WI38 (cell line): ENCODE data around the gene STARD13.

ENCODE experiments used
- H3K4me3 ChIP-seq: 2 replicates; pipeline ENCODE4 v1.5.1; 2011; ENCODE audit warnings: low read depth, mild to moderate bottlenecking, control low read depth, low read length
- TF ChIP-seq, protein P1 (sequence below): IDR thresholded peaks from 2 replicates; pipeline ENCODE4 v1.5.1; 2012; ENCODE audit warnings: low read depth, mild to moderate bottlenecking, control low read depth, low read length

The STARD13 gene, protein sequence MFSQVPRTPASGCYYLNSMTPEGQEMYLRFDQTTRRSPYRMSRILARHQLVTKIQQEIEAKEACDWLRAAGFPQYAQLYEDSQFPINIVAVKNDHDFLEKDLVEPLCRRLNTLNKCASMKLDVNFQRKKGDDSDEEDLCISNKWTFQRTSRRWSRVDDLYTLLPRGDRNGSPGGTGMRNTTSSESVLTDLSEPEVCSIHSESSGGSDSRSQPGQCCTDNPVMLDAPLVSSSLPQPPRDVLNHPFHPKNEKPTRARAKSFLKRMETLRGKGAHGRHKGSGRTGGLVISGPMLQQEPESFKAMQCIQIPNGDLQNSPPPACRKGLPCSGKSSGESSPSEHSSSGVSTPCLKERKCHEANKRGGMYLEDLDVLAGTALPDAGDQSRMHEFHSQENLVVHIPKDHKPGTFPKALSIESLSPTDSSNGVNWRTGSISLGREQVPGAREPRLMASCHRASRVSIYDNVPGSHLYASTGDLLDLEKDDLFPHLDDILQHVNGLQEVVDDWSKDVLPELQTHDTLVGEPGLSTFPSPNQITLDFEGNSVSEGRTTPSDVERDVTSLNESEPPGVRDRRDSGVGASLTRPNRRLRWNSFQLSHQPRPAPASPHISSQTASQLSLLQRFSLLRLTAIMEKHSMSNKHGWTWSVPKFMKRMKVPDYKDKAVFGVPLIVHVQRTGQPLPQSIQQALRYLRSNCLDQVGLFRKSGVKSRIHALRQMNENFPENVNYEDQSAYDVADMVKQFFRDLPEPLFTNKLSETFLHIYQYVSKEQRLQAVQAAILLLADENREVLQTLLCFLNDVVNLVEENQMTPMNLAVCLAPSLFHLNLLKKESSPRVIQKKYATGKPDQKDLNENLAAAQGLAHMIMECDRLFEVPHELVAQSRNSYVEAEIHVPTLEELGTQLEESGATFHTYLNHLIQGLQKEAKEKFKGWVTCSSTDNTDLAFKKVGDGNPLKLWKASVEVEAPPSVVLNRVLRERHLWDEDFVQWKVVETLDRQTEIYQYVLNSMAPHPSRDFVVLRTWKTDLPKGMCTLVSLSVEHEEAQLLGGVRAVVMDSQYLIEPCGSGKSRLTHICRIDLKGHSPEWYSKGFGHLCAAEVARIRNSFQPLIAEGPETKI

DNA sequence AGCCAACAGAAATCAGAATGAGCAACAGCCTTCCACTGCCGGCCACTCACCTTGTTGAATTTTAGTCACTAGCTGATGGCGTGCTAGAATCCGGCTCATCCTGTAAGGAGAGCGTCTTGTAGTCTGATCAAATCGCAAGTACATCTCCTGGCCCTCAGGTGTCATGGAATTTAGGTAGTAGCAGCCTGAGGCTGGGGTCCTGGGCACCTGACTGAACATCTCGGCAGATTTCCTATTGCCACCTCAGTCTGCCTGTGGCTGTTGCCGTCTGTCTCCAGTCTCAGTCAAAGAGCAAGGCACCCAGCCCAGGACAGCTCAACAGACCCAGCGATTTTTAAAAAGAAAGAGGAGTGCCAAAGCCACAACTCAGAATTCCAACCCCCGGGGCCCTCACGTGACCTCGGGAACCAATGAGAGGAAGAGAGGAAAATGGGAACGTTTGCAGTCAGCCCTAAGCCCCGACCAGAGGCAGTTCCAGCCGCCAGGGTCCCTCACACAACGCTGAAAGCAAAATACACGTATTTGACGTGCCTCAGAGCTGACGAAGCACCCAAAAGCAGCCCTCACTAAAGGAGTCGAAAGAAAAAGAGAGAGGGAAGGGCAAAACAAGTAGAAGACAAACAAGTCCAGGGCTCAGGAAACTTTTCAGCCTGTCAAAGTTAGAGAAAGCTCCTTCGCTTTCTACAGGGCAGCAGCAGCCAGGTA is at the start of gene STARD13:
TSS of gene STARD13 (minus strand) at position 336 of the 705 bp plus-strand sequence. CDS start at position 219, 117 bp downstream.
- TF ChIP-seq, protein P1, sequence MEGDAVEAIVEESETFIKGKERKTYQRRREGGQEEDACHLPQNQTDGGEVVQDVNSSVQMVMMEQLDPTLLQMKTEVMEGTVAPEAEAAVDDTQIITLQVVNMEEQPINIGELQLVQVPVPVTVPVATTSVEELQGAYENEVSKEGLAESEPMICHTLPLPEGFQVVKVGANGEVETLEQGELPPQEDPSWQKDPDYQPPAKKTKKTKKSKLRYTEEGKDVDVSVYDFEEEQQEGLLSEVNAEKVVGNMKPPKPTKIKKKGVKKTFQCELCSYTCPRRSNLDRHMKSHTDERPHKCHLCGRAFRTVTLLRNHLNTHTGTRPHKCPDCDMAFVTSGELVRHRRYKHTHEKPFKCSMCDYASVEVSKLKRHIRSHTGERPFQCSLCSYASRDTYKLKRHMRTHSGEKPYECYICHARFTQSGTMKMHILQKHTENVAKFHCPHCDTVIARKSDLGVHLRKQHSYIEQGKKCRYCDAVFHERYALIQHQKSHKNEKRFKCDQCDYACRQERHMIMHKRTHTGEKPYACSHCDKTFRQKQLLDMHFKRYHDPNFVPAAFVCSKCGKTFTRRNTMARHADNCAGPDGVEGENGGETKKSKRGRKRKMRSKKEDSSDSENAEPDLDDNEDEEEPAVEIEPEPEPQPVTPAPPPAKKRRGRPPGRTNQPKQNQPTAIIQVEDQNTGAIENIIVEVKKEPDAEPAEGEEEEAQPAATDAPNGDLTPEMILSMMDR: peak; percentile 31; the same call in 1 of the 2 replicates

DNA sequence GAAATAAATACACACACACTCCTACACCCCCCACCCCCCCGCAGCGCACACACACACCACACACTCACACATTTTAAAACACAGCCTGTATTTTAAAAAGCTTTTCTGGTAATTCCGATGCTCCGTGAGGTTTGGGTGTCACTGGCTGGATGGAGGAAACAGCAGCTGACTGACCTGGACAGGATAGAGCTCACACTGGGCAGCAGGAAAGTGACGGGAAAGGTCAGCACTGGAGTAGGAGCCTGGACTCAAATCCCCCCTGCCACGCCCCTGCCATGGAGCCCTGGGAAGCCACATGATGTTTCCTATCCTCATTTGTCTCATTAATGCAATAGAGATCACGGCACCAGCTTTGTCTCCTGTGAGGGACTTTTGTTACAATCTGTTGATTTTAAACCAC is 49.3 kb upstream of the STARD13 start:
- H3K4me3 ChIP-seq: no peak overlapping the region
- TF ChIP-seq, protein P1: no peak

More for the DNA sequence above, at the start of gene STARD13:
- H3K4me3 ChIP-seq: peak within 1 kb of the TSS; percentile 98

DNA sequence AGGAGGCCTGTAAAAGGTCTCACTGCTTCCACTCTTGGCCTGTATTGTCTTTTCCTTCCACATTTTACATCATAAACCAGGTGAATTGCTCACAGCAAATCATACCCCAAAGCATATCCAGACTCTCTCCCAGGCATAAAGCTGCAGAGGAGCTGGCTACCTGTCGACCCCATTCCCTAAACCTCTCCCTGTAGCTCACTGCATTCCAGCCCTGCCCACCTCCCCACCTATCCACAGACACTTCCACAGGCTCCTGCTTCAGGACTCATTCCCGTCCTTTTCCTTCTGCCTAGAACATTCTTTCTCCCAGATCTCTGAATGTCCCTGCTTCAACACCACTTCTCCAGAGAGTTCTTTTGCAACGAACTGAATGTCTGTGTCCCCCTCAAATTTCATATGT is 46.4 kb upstream of the STARD13 start:
- TF ChIP-seq, protein P1: no peak
- H3K4me3 ChIP-seq: no peak overlapping the region

DNA sequence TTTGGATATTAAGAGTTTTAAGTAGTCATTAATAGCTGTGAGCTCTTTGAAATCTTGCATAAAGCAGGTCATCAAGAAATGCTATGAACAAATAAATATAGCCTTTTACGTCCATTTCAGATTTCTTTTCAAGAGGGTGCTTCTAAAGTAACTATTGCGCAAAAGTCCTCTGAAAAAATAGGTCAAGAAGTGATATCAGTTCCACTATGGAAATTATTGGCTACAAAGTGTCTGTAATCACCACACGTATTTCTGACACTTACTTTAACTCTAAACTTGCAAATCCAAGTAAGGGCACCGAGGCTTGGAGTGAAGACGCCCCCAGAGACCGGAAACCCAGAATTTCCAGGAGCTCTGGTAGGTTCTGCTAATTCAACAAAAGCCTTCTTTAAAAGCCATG is 44.9 kb upstream of the STARD13 start:
- no peak overlapping the region for H3K4me3 ChIP-seq
- TF ChIP-seq, protein P1: no peak

DNA sequence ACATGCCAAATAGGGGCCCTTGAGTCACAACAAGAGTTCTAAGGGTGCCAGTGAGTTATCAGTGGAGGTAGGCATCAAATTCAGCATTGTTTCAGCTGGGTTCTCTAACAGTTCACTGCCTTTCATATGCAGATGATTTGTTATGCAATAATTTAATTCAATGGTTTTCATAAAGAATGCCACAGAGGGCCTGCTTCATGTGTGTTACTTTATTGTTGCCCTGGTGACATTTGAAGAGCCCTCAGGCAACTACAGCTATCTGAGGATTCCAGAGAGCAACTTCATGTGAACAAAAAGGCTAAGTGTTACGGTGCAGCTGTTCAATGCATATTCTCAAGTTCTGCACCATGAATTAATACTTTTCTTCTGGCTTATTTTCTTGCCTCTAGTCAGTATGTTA is 43.1 kb upstream of the STARD13 start:
- TF ChIP-seq, protein P1: no peak

DNA sequence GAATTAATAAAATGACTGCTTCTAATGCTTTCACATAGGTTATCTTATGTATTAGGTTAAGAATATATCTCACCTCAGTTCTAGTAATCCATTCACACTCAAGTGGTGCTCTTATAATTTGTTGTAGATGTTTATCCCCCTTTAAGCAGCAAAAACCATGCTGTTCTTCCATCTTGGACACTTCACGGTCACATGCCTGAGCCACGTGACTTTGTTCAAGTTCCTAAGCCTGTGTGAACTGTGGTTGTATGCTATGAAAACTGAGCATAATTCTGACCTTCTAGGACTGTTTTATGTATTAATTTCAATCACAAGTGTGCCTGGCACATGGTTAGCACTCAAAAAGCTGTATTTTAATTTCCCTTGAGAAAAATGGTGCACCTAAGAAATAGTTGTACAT is 41.2 kb upstream of the STARD13 start:
- H3K4me3 ChIP-seq: no peak overlapping the region
- TF ChIP-seq, protein P1: no peak

More for the DNA sequence above, 43.1 kb upstream of the STARD13 start:
- H3K4me3 ChIP-seq: no peak overlapping the region
